Measurements from ENCODE around the gene PIK3CG.

- no peak for TF ChIP-seq CTCF (IDR thresholded peaks at IDR 0.05)
- no peak for TF ChIP-seq POLR2A (IDR thresholded peaks at IDR 0.05)
Observed at GRCh38 chr7:106824458-106824857, 40.6 kb upstream of the PIK3CG start.
